GDM1 (cell line): ENCODE measurements around the gene SYNE1.
A peak's percentile ranks its signal among the peaks of the same experiment; 100 is the strongest.
"Not testable (repeated sequence)": the region's sequence is repeated elsewhere in the genome, so short reads cannot be mapped to it uniquely, and the experiment has no call there.

Experiments
- DNase-seq: peaks from one replicate; lab custom pipeline; 2025; lab: John Stamatoyannopoulos, UW

Gene SYNE1

GRCh38 chr6:152630832-152631231 lies 6.3 kb downstream of the SYNE1 start:
- DNase-seq, result no peak

- DNase-seq, result no peak
These were observed 11.9 kb downstream of the SYNE1 start for GRCh38 chr6:152625213-152625612.

GRCh38 chr6:152614776-152615175 lies 22.4 kb downstream of the SYNE1 start:
- not testable (repeated sequence) for DNase-seq

- no peak for DNase-seq
These were observed 28.0 kb downstream of the SYNE1 start for GRCh38 chr6:152609125-152609670.

- no peak for DNase-seq
These were observed 31.2 kb downstream of the SYNE1 start for GRCh38 chr6:152605941-152606340.

GRCh38 chr6:152605342-152605741 lies 31.8 kb downstream of the SYNE1 start:
- no peak for DNase-seq

- no peak for DNase-seq
These were observed 33.3 kb downstream of the SYNE1 start for GRCh38 chr6:152603911-152604310.

GRCh38 chr6:152600022-152600421 lies 37.1 kb downstream of the SYNE1 start:
- no peak for DNase-seq

- no peak for DNase-seq
These were observed 38.1 kb downstream of the SYNE1 start for GRCh38 chr6:152598901-152599537.

GRCh38 chr6:152598421-152598820 lies 38.7 kb downstream of the SYNE1 start:
- no peak for DNase-seq

GRCh38 chr6:152596726-152597125 lies 40.4 kb downstream of the SYNE1 start:
- DNase-seq, result no peak

GRCh38 chr6:152595499-152595898 lies 41.7 kb downstream of the SYNE1 start:
- no peak for DNase-seq

- no peak for DNase-seq
These were observed 42.5 kb downstream of the SYNE1 start for GRCh38 chr6:152594701-152595100.

- DNase-seq, result no peak
These were observed 48.7 kb downstream of the SYNE1 start for GRCh38 chr6:152588456-152588855.

GRCh38 chr6:152587473-152587872 lies 49.7 kb downstream of the SYNE1 start:
- peak; percentile 22 for DNase-seq

- DNase-seq, result no peak
These were observed 51.9 kb downstream of the SYNE1 start for GRCh38 chr6:152585236-152585635.

GRCh38 chr6:152583888-152584287 lies 53.3 kb downstream of the SYNE1 start:
- no peak for DNase-seq

GRCh38 chr6:152576525-152576924 lies 60.6 kb downstream of the SYNE1 start:
- no peak for DNase-seq

- no peak for DNase-seq
These were observed 61.5 kb downstream of the SYNE1 start for GRCh38 chr6:152575621-152576150.

GRCh38 chr6:152575161-152575560 lies 62.0 kb downstream of the SYNE1 start:
- DNase-seq, result no peak

GRCh38 chr6:152573762-152574161 lies 63.4 kb downstream of the SYNE1 start:
- no peak for DNase-seq

GRCh38 chr6:152572338-152573088 lies 64.6 kb downstream of the SYNE1 start:
- DNase-seq, result no peak

GRCh38 chr6:152571943-152572337 lies 65.2 kb downstream of the SYNE1 start:
- no peak for DNase-seq
